Measurements from ENCODE around the gene IL1RL1. TPM values are rescaled to one million over a fixed set of nuclear protein-coding genes. Genes with fewer than 3 reads are reported as not detected.

The IL1RL1 gene
- total and polyA plus RNA-seq, 2 experiments from 2014 or later: 0.35 TPM; not detected in 1

DNA sequence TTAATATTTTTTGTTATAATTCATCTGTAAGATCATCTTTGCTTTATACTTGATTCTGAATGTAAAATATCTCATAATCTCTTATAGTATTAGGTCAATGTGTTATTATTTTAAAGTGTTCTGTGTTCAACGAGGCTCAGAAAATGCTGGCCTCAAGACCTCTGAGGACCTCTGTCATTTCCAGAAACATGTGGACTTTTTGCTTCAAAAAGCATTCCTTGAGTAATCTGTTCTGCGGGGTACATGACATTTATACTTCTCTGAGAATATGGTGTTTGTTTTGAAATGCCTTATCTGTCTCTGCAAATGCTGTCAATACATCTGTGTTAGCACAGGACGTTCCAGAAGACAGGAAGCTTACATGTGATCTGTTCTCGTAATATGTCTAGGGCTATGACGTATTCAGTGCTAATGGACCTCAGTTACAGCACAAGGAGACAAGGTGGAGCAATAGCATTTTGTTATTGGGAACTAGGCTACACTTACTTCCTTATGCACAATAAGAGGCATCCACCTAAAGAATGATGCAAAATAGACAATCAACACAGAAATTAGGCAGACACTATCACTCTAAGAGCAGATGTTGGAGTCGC lies 37.6 kb upstream of the IL1RL1 start:
- no peak overlapping the region for H2AFZ ChIP-seq
- no peak overlapping the region for H3K4me2 ChIP-seq (ENCODE audit: unreplicated experiment)
- H3F3A ChIP-seq (ENCODE audit: insufficient read depth): no peaks in the 10 kb centered on the region
- H3K9me2 ChIP-seq (ENCODE audit: insufficient read depth): no peaks in the 10 kb centered on the region
- no peak for DNase-seq
- H3K4me3 ChIP-seq: no peak overlapping the region
- no peaks in the 10 kb centered on the region for H3K79me2 ChIP-seq (ENCODE audit: insufficient read depth)
- H3K9ac ChIP-seq: no peak overlapping the region
- no peak overlapping the region for H3K27ac ChIP-seq
- no peaks in the 10 kb centered on the region for H3K36me3 ChIP-seq (ENCODE audit: low read depth)
- no peak for TF ChIP-seq EZH2 (IDR thresholded peaks at IDR 0.05; ENCODE audit: insufficient read depth, poor library complexity, severe bottlenecking)
- no peak for TF ChIP-seq EZH2phosphoT487 (IDR thresholded peaks at IDR 0.05; ENCODE audit: insufficient read depth, low read depth)
- in situ Hi-C loops (cut with MboI): loop anchor here (25.0 kb wide), 1 partner anchor 339 kb away; the partner anchor contains the start of gene SLC9A2
- H3K4me1 ChIP-seq (ENCODE audit: insufficient read depth): peaks cover 9% of the 10 kb centered on the region
- 75 to 78% methylated on average over 6 of the region's 6 CpGs for WGBS, 2 experiments (ENCODE audit: low coverage in 1 of 2, low lambda C conversion rate in 2 of 2, missing lambda C conversion rate in 2 of 2)
- no peaks in the 10 kb centered on the region for H3K9me3 ChIP-seq (ENCODE audit: low read depth)
- H4K20me1 ChIP-seq (ENCODE audit: insufficient read depth): no peaks in the 10 kb centered on the region
- peaks cover 34% of the 10 kb centered on the region for H3K27me3 ChIP-seq (replicated peaks; ENCODE audit: insufficient read depth)

- no peak for DNase-seq
- Histone ChIP-seq H3K36me3 (ENCODE audit: low read depth) (no peaks in the 10 kb centered on the region), H3F3A (ENCODE audit: insufficient read depth) (no peaks in the 10 kb centered on the region), H4K20me1 (ENCODE audit: insufficient read depth) (no peaks in the 10 kb centered on the region), H3K4me3 (no peak overlapping the region), H3K79me2 (ENCODE audit: insufficient read depth) (no peaks in the 10 kb centered on the region), H3K27ac (no peak overlapping the region), H3K4me1 (ENCODE audit: insufficient read depth) (no peaks in the 10 kb centered on the region), H3K9ac (no peak overlapping the region), H3K9me3 (ENCODE audit: low read depth) (no peaks in the 10 kb centered on the region), H3K9me2 (ENCODE audit: insufficient read depth) (no peaks in the 10 kb centered on the region), H3K27me3 (replicated peaks; ENCODE audit: insufficient read depth) (peaks cover 31% of the 10 kb centered on the region), H2AFZ (no peak overlapping the region), H3K4me2 (ENCODE audit: unreplicated experiment) (no peak overlapping the region)
- in situ Hi-C loops (cut with MboI): no loop called here
- 90 to 91% methylated on average over 2 of the region's 2 CpGs for WGBS, 2 experiments (ENCODE audit: low coverage in 1 of 2, low lambda C conversion rate in 2 of 2, missing lambda C conversion rate in 2 of 2)
- TF ChIP-seq EZH2phosphoT487 (IDR thresholded peaks at IDR 0.05; ENCODE audit: insufficient read depth, low read depth) (no peak), EZH2 (IDR thresholded peaks at IDR 0.05; ENCODE audit: insufficient read depth, poor library complexity, severe bottlenecking) (no peak)
Measured at GRCh38 chr2:102276549-102277201, 34.7 kb upstream of the IL1RL1 start.

- 88 to 100% methylated on average over 1 of the region's 1 CpG for WGBS, 2 experiments (ENCODE audit: low coverage in 1 of 2, low lambda C conversion rate in 2 of 2, missing lambda C conversion rate in 2 of 2)
- Histone ChIP-seq H2AFZ (no peak overlapping the region), H3K4me1 (ENCODE audit: insufficient read depth) (no peaks in the 10 kb centered on the region), H3K9ac (no peak overlapping the region), H3K9me2 (ENCODE audit: insufficient read depth) (no peaks in the 10 kb centered on the region), H3K36me3 (ENCODE audit: low read depth) (no peaks in the 10 kb centered on the region), H3K4me2 (ENCODE audit: unreplicated experiment) (no peak overlapping the region), H3K4me3 (no peak overlapping the region), H3K27ac (no peak overlapping the region), H4K20me1 (ENCODE audit: insufficient read depth) (no peaks in the 10 kb centered on the region), H3K9me3 (ENCODE audit: low read depth) (no peaks in the 10 kb centered on the region), H3K27me3 (replicated peaks; ENCODE audit: insufficient read depth) (peaks cover 32% of the 10 kb centered on the region), H3K79me2 (ENCODE audit: insufficient read depth) (no peaks in the 10 kb centered on the region), H3F3A (ENCODE audit: insufficient read depth) (no peaks in the 10 kb centered on the region)
- no peak for TF ChIP-seq EZH2 (IDR thresholded peaks at IDR 0.05; ENCODE audit: insufficient read depth, poor library complexity, severe bottlenecking)
- TF ChIP-seq EZH2phosphoT487 (IDR thresholded peaks at IDR 0.05; ENCODE audit: insufficient read depth, low read depth): no peak
- no peak for DNase-seq
- in situ Hi-C loops (cut with MboI): no loop called here
Measured at GRCh38 chr2:102277202-102277700, 34.1 kb upstream of the IL1RL1 start.

- H3K27me3 ChIP-seq (replicated peaks; ENCODE audit: insufficient read depth): peaks cover 24% of the 10 kb centered on the region
- no peak for TF ChIP-seq EZH2phosphoT487 (IDR thresholded peaks at IDR 0.05; ENCODE audit: insufficient read depth, low read depth)
Measured at GRCh38 chr2:102278720-102279390, 32.5 kb upstream of the IL1RL1 start.

More at GRCh38 chr2:102278720-102279390, 32.5 kb upstream of the IL1RL1 start:
- DNase-seq: peak; percentile 4
- Histone ChIP-seq H3K9me3 (ENCODE audit: low read depth) (no peaks in the 10 kb centered on the region), H3K9me2 (ENCODE audit: insufficient read depth) (no peaks in the 10 kb centered on the region), H3K9ac (no peak overlapping the region), H3K4me1 (ENCODE audit: insufficient read depth) (peaks cover 9% of the 10 kb centered on the region), H3K4me3 (no peak overlapping the region), H3K79me2 (ENCODE audit: insufficient read depth) (no peaks in the 10 kb centered on the region), H3K27ac (no peak overlapping the region), H3K4me2 (ENCODE audit: unreplicated experiment) (no peak overlapping the region), H3K36me3 (ENCODE audit: low read depth) (no peaks in the 10 kb centered on the region), H2AFZ (no peak overlapping the region), H3F3A (ENCODE audit: insufficient read depth) (peaks cover 5% of the 10 kb centered on the region), H4K20me1 (ENCODE audit: insufficient read depth) (no peaks in the 10 kb centered on the region)
- WGBS, 2 experiments (ENCODE audit: low coverage in 1 of 2, low lambda C conversion rate in 2 of 2, missing lambda C conversion rate in 2 of 2): 92% methylated on average over 3 of the region's 3 CpGs
- in situ Hi-C loops (cut with MboI): no loop called here

Measured in GM23248 (cell line).